ENCODE data around the gene AGBL4. TPM values are rescaled to one million over a fixed set of nuclear protein-coding genes. Genes with fewer than 3 reads are reported as not detected.

AGBL4 gene
- total RNA-seq, 1 donor from 2014 or later = not detected

- intact Hi-C loops (cut with micrococcal nuclease) = loop anchor here (10.0 kb wide), 1 partner anchor 118 kb away; no protein-coding TSS in a partner anchor
Observed at GRCh38 chr1:48693180-48693579, 1330.6 kb downstream of the AGBL4 start.

GRCh38 chr1:48692235-48692634 lies 1331.5 kb downstream of the AGBL4 start:
- intact Hi-C loops (cut with micrococcal nuclease) = loop anchor here (10.0 kb wide), 1 partner anchor 117 kb away; no protein-coding TSS in a partner anchor

- intact Hi-C loops (cut with micrococcal nuclease) = loop anchor here (10.0 kb wide), 1 partner anchor 117 kb away; no protein-coding TSS in a partner anchor
Observed at GRCh38 chr1:48691429-48692001, 1332.2 kb downstream of the AGBL4 start.

DNA sequence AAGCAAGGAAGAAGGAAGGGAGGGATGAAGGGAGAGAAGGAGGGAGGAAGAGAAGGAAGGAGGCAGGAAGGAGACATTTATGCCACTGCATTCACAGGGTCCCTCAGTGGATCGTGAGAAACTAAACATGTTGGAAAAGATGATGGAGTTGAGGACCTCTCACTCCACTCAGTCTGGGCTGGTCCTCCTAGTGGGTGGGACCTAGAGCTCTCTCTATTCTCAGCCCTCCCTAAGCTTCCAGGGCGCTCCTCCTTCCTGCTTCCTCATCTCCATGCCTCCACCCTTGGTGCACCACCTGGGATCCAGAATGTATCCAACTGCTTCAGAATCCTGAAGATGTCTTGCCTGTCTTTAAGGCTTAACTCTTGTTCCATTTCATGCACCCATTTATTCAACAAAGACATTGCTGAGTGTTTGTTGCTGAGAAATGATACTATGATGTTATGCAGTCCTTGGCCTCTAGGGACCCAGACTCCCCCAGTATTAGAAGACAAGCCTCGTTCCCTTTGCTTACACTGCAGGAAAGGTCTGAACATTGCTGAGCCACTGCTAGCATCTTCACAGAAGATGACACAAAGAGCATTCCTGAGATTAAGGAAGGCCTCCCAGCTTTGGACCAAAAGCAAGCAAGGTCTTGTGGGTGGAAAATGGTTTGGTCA lies 1335.5 kb downstream of the AGBL4 start:
- intact Hi-C loops (cut with micrococcal nuclease) = no loop called here

DNA sequence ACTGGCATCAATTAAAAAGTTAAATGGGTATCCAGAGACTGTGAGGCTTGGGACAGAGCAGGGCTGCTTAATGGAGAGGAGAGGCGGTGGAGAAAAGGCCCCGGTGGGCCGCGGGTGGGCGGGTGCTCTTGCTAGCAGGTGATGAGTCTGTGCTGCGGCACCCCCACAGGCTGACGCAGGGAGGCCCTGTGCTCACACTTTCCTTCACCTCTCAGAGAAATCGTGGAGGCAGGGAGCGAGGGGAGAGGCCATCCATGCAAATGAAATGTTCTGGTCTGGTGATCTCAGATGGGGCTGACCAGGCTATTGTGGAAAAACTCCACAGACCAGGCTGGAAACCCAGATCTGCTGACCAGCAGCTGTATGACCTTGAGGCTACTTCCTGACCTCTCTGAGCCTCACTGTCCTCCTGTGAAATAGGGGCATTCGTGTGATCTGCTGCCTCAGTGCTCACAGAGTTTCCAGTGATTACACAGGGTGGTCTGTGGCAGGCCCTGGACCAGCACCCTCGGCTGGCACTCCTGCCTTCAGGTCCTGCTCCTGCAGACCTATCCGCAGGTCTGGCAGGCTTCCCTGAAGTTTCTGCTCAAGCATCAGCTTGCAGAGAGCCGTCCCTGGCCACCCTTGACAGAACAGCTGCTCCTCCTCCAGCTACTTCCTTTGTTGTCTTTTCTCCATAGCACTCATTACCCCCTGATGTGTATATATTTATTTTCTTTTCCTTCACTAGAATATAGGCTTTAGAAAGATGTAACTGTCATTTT lies 1336.3 kb downstream of the AGBL4 start:
- intact Hi-C loops (cut with micrococcal nuclease) = no loop called here

- intact Hi-C loops (cut with micrococcal nuclease) = no loop called here
Observed at GRCh38 chr1:48686159-48686558, 1337.6 kb downstream of the AGBL4 start.

GRCh38 chr1:48684381-48684780 lies 1339.4 kb downstream of the AGBL4 start:
- intact Hi-C loops (cut with micrococcal nuclease) = no loop called here

DNA sequence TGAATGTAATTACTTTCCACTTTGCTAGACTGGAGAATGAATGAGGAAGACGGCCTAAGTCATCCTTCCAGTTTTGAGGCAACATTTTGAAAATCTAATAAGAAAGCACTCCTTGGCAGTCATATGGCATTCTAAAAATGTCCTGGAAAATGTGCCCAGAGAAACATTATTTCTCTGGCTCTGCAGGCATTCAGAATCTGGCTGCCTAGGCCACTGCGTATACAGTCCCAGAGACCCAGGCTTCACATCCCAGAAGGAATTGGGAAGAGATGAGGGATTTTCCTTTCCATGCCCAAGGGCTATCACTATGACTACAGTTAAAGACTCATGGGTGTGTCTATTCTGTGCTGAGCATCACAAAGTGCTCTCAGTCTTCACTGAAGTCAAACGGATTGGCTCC lies 1339.9 kb downstream of the AGBL4 start:
- intact Hi-C loops (cut with micrococcal nuclease) = no loop called here

DNA sequence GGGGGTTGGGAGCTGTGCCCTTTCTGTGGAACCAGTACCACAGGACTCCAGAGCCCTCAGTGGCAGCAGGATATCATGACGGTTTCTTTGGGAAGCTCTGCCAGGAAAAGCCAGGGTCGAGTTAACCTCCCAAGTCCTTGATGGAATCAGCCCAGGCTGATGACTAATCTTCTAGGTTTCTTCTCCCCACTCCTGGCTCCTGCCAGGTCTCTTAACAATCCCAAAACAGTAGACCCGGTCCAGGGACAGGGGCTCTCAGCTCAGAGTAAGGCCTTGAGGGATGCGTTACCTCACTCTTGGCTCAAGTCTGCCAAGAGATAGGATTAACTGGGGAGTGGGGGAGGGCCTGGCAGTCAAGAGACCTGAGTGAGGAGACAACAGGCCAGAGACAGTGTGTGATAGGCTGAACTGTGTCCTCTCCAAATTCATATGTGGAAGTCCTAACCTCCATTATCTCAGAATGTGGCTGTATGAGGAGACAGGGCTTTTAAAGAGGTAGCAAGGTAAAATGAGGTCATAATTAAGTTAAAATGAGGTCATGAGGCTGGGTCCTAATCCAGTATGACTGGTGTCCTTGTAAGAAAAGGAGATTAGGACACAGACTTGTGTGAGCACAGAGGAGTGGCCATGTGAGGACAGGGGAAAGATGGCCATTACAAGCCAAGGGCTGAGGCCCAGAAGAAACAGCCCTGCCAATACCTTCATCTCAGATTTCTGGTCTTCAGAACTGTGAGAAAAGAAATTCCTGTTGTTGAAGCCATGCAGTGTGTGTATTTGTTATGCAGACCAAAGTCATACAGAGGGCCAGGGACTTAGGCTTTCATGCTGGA lies 1342.1 kb downstream of the AGBL4 start:
- intact Hi-C loops (cut with micrococcal nuclease) = no loop called here

- intact Hi-C loops (cut with micrococcal nuclease) = no loop called here
Observed at GRCh38 chr1:48680411-48681035, 1343.2 kb downstream of the AGBL4 start.

GRCh38 chr1:48679859-48680258 lies 1343.9 kb downstream of the AGBL4 start:
- intact Hi-C loops (cut with micrococcal nuclease) = loop anchor here (5.0 kb wide), 1 partner anchor 1667 kb away; no protein-coding TSS in a partner anchor

- intact Hi-C loops (cut with micrococcal nuclease) = loop anchor here (5.0 kb wide), 1 partner anchor 1668 kb away; no protein-coding TSS in a partner anchor
Observed at GRCh38 chr1:48678710-48679505, 1344.8 kb downstream of the AGBL4 start.

DNA sequence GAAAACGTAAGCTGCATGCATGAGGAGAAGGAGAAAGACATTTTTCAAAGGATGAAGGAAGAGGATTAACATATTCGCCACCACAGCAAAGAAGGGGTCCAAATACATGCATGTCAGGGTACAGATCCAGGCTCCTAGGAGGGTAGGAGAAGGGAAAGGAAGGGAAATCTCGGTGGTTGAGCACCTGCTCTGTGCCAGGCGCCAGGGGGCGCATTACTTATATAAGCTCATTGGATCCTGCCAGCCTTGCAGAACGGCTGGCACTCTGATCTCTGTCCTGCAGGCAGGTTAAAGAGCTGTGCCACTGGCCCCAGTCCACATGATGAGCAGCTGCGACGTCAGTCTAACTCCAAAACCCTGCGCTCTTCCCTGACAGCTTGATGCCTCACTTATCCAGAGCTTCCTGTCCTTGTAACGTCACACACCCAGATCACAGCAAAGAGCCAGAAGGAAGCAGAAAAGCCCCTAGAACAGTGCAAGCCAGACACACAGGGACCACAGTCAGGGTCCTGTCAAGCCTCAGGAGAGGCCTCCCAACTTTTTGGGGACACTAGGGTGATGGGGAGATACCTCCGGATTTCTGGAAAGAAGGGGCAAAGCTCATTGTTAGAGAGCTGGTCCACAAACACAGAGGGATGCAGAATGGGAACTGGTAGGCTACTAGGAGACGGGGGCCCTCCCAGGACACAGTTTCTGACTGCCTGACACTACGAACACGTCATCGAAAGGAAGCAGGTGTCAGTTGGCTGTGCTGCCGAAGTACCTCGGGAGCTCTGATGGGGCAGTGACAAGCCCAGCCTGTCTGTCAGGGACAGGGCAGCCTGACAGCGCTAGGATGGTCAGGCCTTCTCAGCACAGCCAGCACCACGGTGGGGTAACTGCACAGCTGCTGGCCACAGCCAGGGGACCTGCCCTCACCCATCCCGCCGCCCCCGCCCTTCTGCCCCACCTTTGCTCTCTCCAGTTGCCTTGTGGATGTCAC lies 1346.2 kb downstream of the AGBL4 start:
- intact Hi-C loops (cut with micrococcal nuclease) = loop anchor here (1.0 to 5.0 kb wide), 2 partner anchors 140 to 1670 kb away; no protein-coding TSS in a partner anchor

DNA sequence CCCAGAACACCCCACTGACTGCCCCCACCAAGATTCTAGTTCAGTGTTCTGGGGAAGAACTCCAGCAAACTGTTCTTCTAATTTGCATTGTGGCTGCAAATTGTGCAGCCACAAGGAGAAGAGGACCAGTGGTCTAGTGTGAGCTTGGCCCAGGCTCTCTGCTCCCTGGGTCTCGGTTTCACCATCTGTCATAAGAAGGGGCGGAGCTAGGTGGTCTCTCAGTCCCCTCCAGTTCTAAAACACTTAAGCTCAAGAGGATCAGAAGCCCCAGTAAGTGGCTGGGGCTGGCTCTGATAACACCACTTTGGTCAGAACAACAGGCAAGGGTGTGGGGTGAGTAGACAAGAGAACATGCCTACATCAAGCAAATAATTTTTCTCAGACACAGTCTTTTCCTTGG lies 1346.9 kb downstream of the AGBL4 start:
- intact Hi-C loops (cut with micrococcal nuclease) = loop anchor here (1.0 to 5.0 kb wide), 2 partner anchors 140 to 1670 kb away; no protein-coding TSS in a partner anchor

GRCh38 chr1:48676376-48676775 lies 1347.4 kb downstream of the AGBL4 start:
- intact Hi-C loops (cut with micrococcal nuclease) = loop anchor here (5.0 kb wide), 1 partner anchor 1671 kb away; no protein-coding TSS in a partner anchor

GRCh38 chr1:48675251-48675650 lies 1348.5 kb downstream of the AGBL4 start:
- intact Hi-C loops (cut with micrococcal nuclease) = loop anchor here (5.0 kb wide), 1 partner anchor 1672 kb away; no protein-coding TSS in a partner anchor

- intact Hi-C loops (cut with micrococcal nuclease) = loop anchor here (5.0 kb wide), 1 partner anchor 1673 kb away; no protein-coding TSS in a partner anchor
Observed at GRCh38 chr1:48674641-48675040, 1349.1 kb downstream of the AGBL4 start.
